IPS-20b (cell line): ENCODE measurements around the gene TPGS1.

Source experiments
- H3K27ac ChIP-seq: one replicate; pipeline ENCODE4 v1.5.1; 2013; ENCODE audit warnings: low read length
- H3K27me3 ChIP-seq: 2 replicates; pipeline ENCODE4 v1.6.1; 2013; ENCODE audit warnings: mild to moderate bottlenecking, low read length, inconsistent platforms; ENCODE audit not compliant: insufficient read depth
- H3K36me3 ChIP-seq: 2 replicates; pipeline ENCODE4 v1.6.1; 2013; ENCODE audit warnings: low read depth, mild to moderate bottlenecking, inconsistent platforms, low read length, moderate library complexity; ENCODE audit not compliant: insufficient read depth
- H3K4me1 ChIP-seq: 2 replicates; pipeline ENCODE4 v1.6.1; 2013; ENCODE audit warnings: mild to moderate bottlenecking, control low read depth, inconsistent platforms, low read length, moderate library complexity; ENCODE audit not compliant: insufficient read depth
- H3K4me3 ChIP-seq: 2 replicates; pipeline ENCODE4 v1.5.1; 2013; ENCODE audit warnings: mild to moderate bottlenecking, low read length, inconsistent platforms
- H3K9ac ChIP-seq: 2 replicates; pipeline ENCODE4 v1.6.1; 2013; ENCODE audit warnings: low read depth, mild to moderate bottlenecking, inconsistent platforms, low read length, moderate library complexity
- H3K9me3 ChIP-seq: 2 replicates; pipeline ENCODE4 v1.6.1; 2013; ENCODE audit warnings: mild to moderate bottlenecking, low read depth, low read length, inconsistent platforms; ENCODE audit not compliant: insufficient read depth

The TPGS1 gene

DNA sequence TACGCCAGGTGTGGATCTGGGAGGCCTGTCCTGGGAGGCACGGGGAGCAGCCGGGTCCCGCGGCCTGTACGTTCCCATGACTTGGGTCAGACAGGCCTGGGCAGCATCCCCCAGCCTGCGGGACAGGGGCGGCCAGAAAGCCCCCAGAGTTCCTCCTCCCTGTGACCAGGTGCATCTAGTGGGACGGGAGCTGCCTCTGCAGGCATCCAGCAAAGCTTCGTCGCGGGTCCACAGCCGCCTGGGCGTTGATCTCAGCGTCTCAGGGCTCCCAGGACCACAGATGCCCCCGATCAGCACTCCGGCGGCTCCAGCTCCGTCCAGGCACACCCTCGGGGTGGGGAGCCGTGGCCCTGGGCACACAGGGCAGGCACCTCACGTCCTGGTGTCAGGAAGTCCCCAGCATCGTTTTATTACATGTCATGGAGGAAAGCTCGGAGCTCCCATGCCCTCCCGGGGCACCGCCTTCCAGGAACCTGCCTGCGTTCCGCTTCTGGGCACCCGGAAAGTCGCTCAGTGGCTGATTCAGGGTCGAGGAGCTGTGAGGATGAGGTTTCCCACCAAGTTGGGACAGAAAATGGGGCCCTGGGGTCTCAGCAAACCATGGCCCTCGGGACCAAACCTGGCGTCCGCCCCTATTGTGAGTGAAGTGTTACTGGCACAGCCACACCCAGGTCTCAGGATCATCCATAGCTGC lies 35.0 kb downstream of the TPGS1 start:
- H3K4me1 ChIP-seq = no peaks in the 10 kb centered on the region
- no peaks in the 10 kb centered on the region for H3K27me3 ChIP-seq
- H3K27ac ChIP-seq = no peak overlapping the region
- H3K9ac ChIP-seq = no peak overlapping the region
- no peak overlapping the region for H3K4me3 ChIP-seq
- H3K9me3 ChIP-seq = no peaks in the 10 kb centered on the region
- peaks cover 21% of the 10 kb centered on the region for H3K36me3 ChIP-seq

GRCh38 chr19:543910-544608 lies 36.8 kb downstream of the TPGS1 start, which contains the start of gene GZMM:
Gene GZMM (plus strand): TSS chr19:544053. CDS start chr19:544072, 19 bp downstream.
- no peaks in the 10 kb centered on the region for H3K4me1 ChIP-seq
- H3K4me3 ChIP-seq = no peak within 1 kb of the TSS
- H3K9me3 ChIP-seq = no peaks in the 10 kb centered on the region
- no peak within 1 kb of the TSS for H3K9ac ChIP-seq
- H3K27ac ChIP-seq = no peak within 1 kb of the TSS
- no peaks in the 10 kb centered on the region for H3K27me3 ChIP-seq
- peaks cover 13% of the 10 kb centered on the region for H3K36me3 ChIP-seq

GRCh38 chr19:547117-547516 lies 39.8 kb downstream of the TPGS1 start:
- no peaks in the 10 kb centered on the region for H3K9me3 ChIP-seq
- no peak overlapping the region for H3K9ac ChIP-seq
- no peaks in the 10 kb centered on the region for H3K4me1 ChIP-seq
- no peak overlapping the region for H3K4me3 ChIP-seq
- no peak overlapping the region for H3K27ac ChIP-seq
- H3K36me3 ChIP-seq = peaks cover 5% of the 10 kb centered on the region; the same call in 1 of the 2 replicates
- no peaks in the 10 kb centered on the region; the same call in 1 of the 2 replicates for H3K27me3 ChIP-seq

DNA sequence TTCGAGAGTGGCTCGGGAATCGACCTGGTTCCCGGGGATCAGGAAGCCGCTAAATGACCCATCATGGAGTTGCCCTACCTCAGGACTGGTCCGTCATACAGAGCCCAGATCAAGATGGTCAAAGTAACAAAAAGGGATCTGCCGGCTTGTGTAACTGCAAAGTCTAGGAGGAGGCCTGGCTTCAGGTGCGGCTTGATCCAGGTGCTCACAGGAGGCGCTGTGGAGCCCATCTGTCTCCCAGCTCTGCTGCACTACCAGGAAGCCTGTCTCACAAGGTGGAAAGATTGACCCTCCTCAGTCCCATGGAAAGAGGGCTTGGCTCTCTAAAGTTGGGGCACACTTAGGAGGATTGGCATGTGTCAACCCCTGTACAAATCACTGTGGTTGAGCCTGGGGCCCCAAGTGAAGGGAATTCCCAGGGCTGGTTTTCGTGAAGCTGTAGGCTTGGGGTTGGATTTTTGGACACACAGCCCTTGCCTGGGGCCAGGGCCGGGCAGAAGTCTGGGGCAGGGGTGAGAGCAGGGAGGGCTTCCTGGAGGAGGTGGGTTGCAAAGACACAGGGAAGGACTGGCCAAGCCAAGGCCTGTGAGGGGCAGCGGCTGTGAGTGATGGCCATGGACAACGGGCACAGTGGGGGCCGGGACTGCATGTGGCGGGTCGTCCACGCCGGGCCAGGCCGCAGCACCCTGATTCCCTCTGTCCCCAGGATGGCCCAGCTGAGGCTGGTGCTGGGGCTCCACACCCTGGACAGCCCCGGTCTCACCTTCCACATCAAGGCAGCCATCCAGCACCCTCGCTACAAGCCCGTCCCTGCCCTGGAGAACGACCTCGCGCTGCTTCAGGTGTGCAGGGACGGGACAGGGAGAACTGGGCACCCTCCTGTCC lies 40.8 kb downstream of the TPGS1 start:
- Histone ChIP-seq H3K4me3 (no peak overlapping the region), H3K4me1 (no peaks in the 10 kb centered on the region), H3K27ac (no peak overlapping the region), H3K27me3 (no peaks in the 10 kb centered on the region; the same call in 1 of the 2 replicates), H3K9ac (no peak overlapping the region), H3K36me3 (no peaks in the 10 kb centered on the region), H3K9me3 (no peaks in the 10 kb centered on the region)

GRCh38 chr19:548886-549830 lies 41.9 kb downstream of the TPGS1 start:
- no peaks in the 10 kb centered on the region for H3K36me3 ChIP-seq
- no peaks in the 10 kb centered on the region; the same call in 1 of the 2 replicates for H3K27me3 ChIP-seq
- no peaks in the 10 kb centered on the region for H3K9me3 ChIP-seq
- no peak overlapping the region for H3K9ac ChIP-seq
- no peak overlapping the region for H3K27ac ChIP-seq
- no peaks in the 10 kb centered on the region for H3K4me1 ChIP-seq
- no peak overlapping the region for H3K4me3 ChIP-seq

- Histone ChIP-seq H3K27me3 (no peaks in the 10 kb centered on the region; the same call in 1 of the 2 replicates), H3K27ac (no peak overlapping the region), H3K4me3 (no peak overlapping the region), H3K9ac (no peak overlapping the region), H3K4me1 (no peaks in the 10 kb centered on the region), H3K36me3 (no peaks in the 10 kb centered on the region), H3K9me3 (no peaks in the 10 kb centered on the region)
These were observed 47.5 kb downstream of the TPGS1 start for GRCh38 chr19:554817-555216.

GRCh38 chr19:555474-555808 lies 48.1 kb downstream of the TPGS1 start:
- Histone ChIP-seq H3K4me3 (no peak overlapping the region), H3K9me3 (no peaks in the 10 kb centered on the region), H3K36me3 (no peaks in the 10 kb centered on the region), H3K4me1 (no peaks in the 10 kb centered on the region), H3K27me3 (no peaks in the 10 kb centered on the region; the same call in 1 of the 2 replicates), H3K27ac (no peak overlapping the region), H3K9ac (no peak overlapping the region)

DNA sequence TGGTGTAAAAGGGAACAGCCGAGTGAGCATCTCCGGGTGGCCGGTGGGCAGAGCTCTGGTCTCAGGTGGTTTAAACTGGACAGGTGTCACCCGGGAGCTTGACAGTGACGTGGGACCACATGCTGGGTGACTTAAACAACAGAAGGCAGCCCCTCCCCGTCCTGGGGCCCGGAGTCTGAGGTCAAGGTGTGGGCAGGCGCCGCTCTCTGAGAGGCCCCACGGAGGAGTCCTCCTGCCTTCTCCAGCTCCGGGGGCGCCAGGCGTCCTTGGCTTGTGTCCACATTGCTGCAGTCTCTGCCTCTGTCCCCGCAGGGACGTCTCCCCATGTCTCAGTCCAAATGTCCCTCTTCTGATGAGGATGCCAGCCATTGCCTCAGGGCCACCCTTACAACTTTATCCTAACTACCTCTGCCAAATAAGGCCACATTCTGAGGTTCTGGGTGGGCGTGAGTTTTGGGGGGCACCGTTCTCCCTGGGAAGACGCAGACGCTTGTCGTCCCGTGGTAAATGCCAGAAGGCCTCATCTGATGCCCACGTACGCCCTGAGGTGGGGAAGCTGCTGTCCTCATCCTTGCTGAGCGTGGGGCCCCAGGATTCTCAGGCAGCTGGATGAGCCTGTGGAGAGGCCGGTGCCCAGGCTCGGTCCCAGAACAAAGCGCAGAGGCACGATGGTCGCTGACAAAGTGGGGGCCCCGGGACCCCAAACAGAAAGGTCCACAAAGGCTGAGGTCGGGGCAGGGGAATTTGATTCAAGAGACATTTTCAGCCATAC lies 49.5 kb downstream of the TPGS1 start:
- Histone ChIP-seq H3K27ac (no peak overlapping the region), H3K4me1 (no peaks in the 10 kb centered on the region), H3K9me3 (no peaks in the 10 kb centered on the region), H3K27me3 (no peaks in the 10 kb centered on the region), H3K36me3 (no peaks in the 10 kb centered on the region), H3K4me3 (no peak overlapping the region), H3K9ac (no peak overlapping the region)

GRCh38 chr19:558770-559439 lies 51.6 kb downstream of the TPGS1 start:
- no peak overlapping the region for H3K27ac ChIP-seq
- H3K4me3 ChIP-seq = no peak overlapping the region
- H3K9ac ChIP-seq = no peak overlapping the region
- H3K36me3 ChIP-seq = no peaks in the 10 kb centered on the region
- no peaks in the 10 kb centered on the region for H3K27me3 ChIP-seq
- H3K9me3 ChIP-seq = no peaks in the 10 kb centered on the region
- H3K4me1 ChIP-seq = no peaks in the 10 kb centered on the region

DNA sequence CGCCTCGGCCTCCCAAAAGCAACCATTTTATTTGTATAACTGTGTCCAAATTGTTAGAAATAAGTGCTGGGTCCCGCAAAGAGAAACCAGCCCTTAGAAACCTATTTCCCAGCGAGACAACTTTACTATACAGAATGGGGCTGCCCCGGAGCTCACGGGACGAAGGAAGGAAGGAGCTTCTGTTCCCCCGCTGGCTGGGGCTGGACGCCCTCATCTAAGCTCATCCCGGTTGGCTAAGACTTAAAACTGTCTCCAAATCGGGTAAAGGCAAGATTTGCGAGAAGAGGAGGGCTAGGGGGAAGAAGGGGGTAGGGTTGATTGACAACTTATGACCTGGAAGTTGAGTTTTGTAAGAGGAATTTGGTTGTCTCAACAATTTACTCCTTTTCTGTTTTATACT lies 52.8 kb downstream of the TPGS1 start:
- H3K27ac ChIP-seq = no peak overlapping the region
- H3K9ac ChIP-seq = no peak overlapping the region
- H3K4me3 ChIP-seq = no peak overlapping the region
- H3K4me1 ChIP-seq = no peaks in the 10 kb centered on the region
- H3K36me3 ChIP-seq = no peaks in the 10 kb centered on the region
- no peaks in the 10 kb centered on the region for H3K9me3 ChIP-seq
- no peaks in the 10 kb centered on the region for H3K27me3 ChIP-seq
